GM21576 (cell line): Measurements from ENCODE around the gene MED12.

Experiments
- ATAC-seq: cut with Tn5 transposase; IDR thresholded peaks from one replicate; pipeline ENCODE4 v1.9.1; 2021; ENCODE audit warnings: mild to moderate bottlenecking, moderate library complexity; ENCODE audit not compliant: unreplicated experiment

Gene MED12

DNA sequence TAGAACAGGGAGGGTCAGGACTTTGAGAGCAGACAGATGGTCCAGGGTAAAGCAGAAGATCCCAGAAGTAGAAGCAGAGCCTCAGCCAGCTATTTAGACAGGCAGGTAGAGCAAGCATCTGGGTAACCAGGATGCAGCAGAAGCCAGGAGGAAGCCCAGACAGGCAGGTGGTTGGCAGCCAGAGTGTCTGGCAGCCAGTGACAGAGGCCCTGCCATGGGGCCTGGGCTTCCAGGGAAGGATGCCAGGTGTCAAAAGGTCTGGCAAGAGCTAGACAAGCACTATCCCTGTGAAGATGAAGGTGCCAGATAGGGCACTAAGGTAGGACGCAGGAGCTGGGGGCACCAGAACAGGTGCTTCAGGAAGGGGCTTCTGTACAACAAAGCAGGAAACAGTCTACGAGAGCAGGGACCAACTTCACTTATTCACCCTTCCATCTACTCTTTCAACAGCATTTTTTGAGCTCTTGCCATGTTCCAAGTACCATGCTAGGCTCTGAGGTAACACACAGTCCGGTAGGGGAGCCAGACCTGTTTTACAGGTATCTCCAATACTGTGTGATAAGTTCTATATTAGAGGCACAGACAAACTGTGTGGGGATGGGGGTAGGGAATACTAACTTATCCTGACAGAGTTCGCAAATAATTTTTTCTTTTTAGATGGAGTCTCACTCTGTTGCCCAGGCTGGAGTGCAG lies 66.6 kb downstream of the MED12 start:
- no peak for ATAC-seq

DNA sequence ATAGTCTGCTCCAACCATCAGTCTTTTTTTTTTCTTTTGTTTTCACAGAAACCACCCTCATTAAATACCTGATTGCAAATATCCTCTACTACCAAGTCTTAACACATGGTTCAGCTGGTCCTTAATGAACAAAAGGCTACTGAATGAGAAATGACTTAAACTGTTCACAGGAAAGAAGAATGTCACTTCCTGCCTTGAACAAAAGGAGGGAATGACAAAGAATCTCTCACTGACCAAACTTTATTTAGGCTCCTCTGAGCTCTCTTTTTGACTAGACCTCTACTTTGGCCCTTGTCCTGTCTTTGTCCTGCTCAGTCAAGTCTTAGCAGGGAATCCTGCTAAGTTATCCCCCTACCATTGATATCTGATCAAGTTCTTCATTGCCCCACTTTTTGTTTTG lies 72.9 kb downstream of the MED12 start:
- no peak for ATAC-seq
